ENCODE measurements around the gene JCHAIN. TPM values are rescaled to one million over a fixed set of nuclear protein-coding genes. Genes with fewer than 3 reads are reported as not detected.
"Not testable (repeated sequence)": the region's sequence is repeated elsewhere in the genome, so short reads cannot be mapped to it uniquely, and the experiment has no call there.

The JCHAIN gene
- total RNA-seq, 3 donors from 2014 or later, result 258 to 602 (median 347) TPM

- intact Hi-C loops (cut with DNase I, micrococcal nuclease), result no loop called here
- H3K4me1 ChIP-seq (ENCODE audit: low read depth), result no peaks in the 10 kb centered on the region
- ATAC-seq, result no peak
- no peaks in the 10 kb centered on the region for H3K36me3 ChIP-seq (ENCODE audit: low read depth)
- TF ChIP-seq CTCF (IDR thresholded peaks at IDR 0.05), result no peak
- DNase-seq, result no peak
- no peak overlapping the region for H3K4me3 ChIP-seq
- no peaks in the 10 kb centered on the region for H3K9me3 ChIP-seq
Measured at GRCh38 chr4:70660106-70660505, 6.2 kb downstream of the JCHAIN start.

- H3K4me3 ChIP-seq, result no peak overlapping the region
- intact Hi-C loops (cut with DNase I, micrococcal nuclease), result loop anchor here in 1 of 2 donors (10.0 kb wide), 1 partner anchor 356 kb away; no protein-coding TSS in a partner anchor
- no peaks in the 10 kb centered on the region for H3K4me1 ChIP-seq (ENCODE audit: low read depth)
- no peak for ATAC-seq
- no peak for DNase-seq
- TF ChIP-seq CTCF (IDR thresholded peaks at IDR 0.05), result no peak
- H3K36me3 ChIP-seq (ENCODE audit: low read depth), result no peaks in the 10 kb centered on the region
- no peaks in the 10 kb centered on the region for H3K9me3 ChIP-seq
Measured at GRCh38 chr4:70658418-70658817, 7.9 kb downstream of the JCHAIN start.

- TF ChIP-seq CTCF (IDR thresholded peaks at IDR 0.05), result no peak
- Histone ChIP-seq H3K9me3 (no peaks in the 10 kb centered on the region), H3K4me1 (ENCODE audit: low read depth) (no peaks in the 10 kb centered on the region), H3K36me3 (ENCODE audit: low read depth) (no peaks in the 10 kb centered on the region), H3K4me3 (no peak overlapping the region)
- ATAC-seq (no peak), DNase-seq (no peak)
- intact Hi-C loops (cut with DNase I, micrococcal nuclease), result loop anchor here in 1 of 2 donors (10.0 kb wide), 1 partner anchor 357 kb away; no protein-coding TSS in a partner anchor
Measured at GRCh38 chr4:70657326-70657725, 9.0 kb downstream of the JCHAIN start.

- no peaks in the 10 kb centered on the region for H3K4me1 ChIP-seq (ENCODE audit: low read depth)
- DNase-seq (no peak), ATAC-seq (no peak)
- H3K4me3 ChIP-seq, result no peak overlapping the region
- intact Hi-C loops (cut with DNase I, micrococcal nuclease), result loop anchor here in 1 of 2 donors (10.0 kb wide), 1 partner anchor 360 kb away; no protein-coding TSS in a partner anchor
- no peaks in the 10 kb centered on the region for H3K36me3 ChIP-seq (ENCODE audit: low read depth)
- H3K9me3 ChIP-seq, result no peaks in the 10 kb centered on the region
- TF ChIP-seq CTCF (IDR thresholded peaks at IDR 0.05), result no peak
Measured at GRCh38 chr4:70654605-70655011, 11.7 kb downstream of the JCHAIN start.

GRCh38 chr4:70651864-70652506, 14.3 kb downstream of the JCHAIN start:
- DNase-seq, result no peak
- no peaks in the 10 kb centered on the region for H3K9me3 ChIP-seq
- intact Hi-C loops (cut with DNase I, micrococcal nuclease), result loop anchor here in 1 of 2 donors (10.0 kb wide), 1 partner anchor 363 kb away; no protein-coding TSS in a partner anchor
- TF ChIP-seq CTCF (IDR thresholded peaks at IDR 0.05), result no peak
- H3K36me3 ChIP-seq (ENCODE audit: low read depth), result no peaks in the 10 kb centered on the region
- no peak overlapping the region for H3K4me3 ChIP-seq
- H3K4me1 ChIP-seq (ENCODE audit: low read depth), result no peaks in the 10 kb centered on the region
- peak; percentile 44 for ATAC-seq

- not testable (repeated sequence) for H3K4me1 ChIP-seq (ENCODE audit: low read depth); DNase-seq; H3K36me3 ChIP-seq (ENCODE audit: low read depth); ATAC-seq; H3K4me3 ChIP-seq; H3K9me3 ChIP-seq
- intact Hi-C loops (cut with DNase I, micrococcal nuclease), result loop anchor here in 1 of 2 donors (10.0 kb wide), 1 partner anchor 364 kb away; no protein-coding TSS in a partner anchor
Measured at GRCh38 chr4:70650741-70651140, 15.6 kb downstream of the JCHAIN start.
